ENCODE measurements around the gene R3HDM1. TPM values are rescaled to one million over a fixed set of nuclear protein-coding genes. Genes with fewer than 3 reads are reported as not detected.

Gene R3HDM1
- polyA plus RNA-seq (2013): 30.7 and 33.1 TPM in 2 replicates

DNA sequence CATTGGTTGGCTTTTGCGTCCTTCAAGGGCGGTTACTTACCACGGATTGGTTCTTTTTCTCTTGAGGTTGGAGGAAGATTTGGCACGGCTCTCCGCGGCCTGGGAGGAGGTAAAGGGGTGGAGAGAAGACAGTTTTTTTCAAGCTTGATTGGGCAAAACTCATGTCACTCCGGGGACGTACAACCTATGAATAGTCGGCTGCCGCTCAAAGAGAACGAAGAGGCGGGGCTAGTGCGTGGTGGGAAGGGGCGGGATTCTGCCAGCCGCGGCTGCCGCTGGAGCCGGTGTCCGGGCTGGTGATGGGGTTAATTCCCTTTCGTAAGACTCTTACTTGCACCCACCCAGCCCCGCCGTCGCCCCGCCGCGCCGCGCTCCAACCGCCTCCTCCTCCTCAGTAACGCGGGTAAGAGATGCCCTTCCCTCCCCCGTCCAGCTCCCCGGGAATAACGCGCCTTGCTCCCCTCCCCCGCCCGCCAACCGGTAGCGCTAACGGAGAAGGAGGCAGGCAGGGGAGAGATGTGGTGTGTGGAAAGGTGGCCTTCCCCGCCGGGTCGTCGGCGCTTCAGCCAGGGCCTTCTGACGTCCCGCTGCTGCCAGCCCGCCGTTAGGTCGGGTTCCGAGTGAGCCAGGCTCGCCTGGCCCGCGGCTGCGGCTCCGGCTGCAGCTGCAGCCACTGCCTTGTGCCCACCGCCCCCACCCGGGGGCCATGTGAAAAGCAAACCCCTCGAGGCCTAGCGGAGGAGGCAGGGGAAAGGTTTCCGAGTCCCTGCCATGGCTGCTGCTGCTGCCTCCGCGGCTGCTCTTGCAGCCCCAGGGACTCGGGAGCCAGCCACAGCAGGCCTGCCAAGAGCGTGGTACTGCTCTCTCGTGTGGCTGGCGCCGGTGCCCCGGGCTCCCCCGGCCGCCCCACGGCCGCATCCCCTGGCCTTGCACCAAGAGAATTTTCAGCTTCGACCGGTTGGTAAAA, at the start of gene R3HDM1:
R3HDM1 (plus strand) TSS at position 254 of the 967 bp plus-strand sequence. CDS start 73,362 bp downstream, outside the sequence.
- Histone ChIP-seq H2AFZ (ENCODE audit: insufficient read depth, low read length, poor library complexity) (peak within 1 kb of the TSS; percentile 89), H3K79me2 (ENCODE audit: control insufficient read depth, insufficient read depth, low read length, poor library complexity) (peaks cover 4% of the 10 kb centered on the region), H2BK5ac (ENCODE audit: low read depth, low read length, poor library complexity) (peak within 1 kb of the TSS; percentile 68), H3K36me3 (ENCODE audit: control insufficient read depth in 1 of 2, insufficient read depth in 2 of 2, low read length in 2 of 2) (peaks cover 0 to 2% of the 10 kb centered on the region in 2 experiments), H3K79me1 (ENCODE audit: low read length) (peaks cover 9% of the 10 kb centered on the region), H3K18ac (ENCODE audit: low read length) (peak within 1 kb of the TSS; percentile 71), H4K91ac (ENCODE audit: low read depth, low read length) (peak within 1 kb of the TSS; percentile 56), H3K23ac (ENCODE audit: low read length) (no peak within 1 kb of the TSS), H3K14ac (ENCODE audit: low read length) (peak within 1 kb of the TSS; percentile 86), H2BK12ac (ENCODE audit: low read length) (no peak within 1 kb of the TSS), H3K27me3 (ENCODE audit: insufficient read depth, low read length) (no peaks in the 10 kb centered on the region), H4K8ac (ENCODE audit: low read depth, low read length) (peak within 1 kb of the TSS; percentile 68), H3K9ac (ENCODE audit: low read length) (peak within 1 kb of the TSS; percentile 87), H3K4me1 (ENCODE audit: control insufficient read depth in 1 of 2, insufficient read depth in 2 of 2, low read length in 2 of 2) (no peaks in the 10 kb centered on the region), H3K4me2 (ENCODE audit: low read length) (peak within 1 kb of the TSS; percentile 95), H3K4me3 (ENCODE audit: low read depth, low read length) (peak within 1 kb of the TSS; percentile 98), H2AK5ac (ENCODE audit: low read length) (peak within 1 kb of the TSS; percentile 49), H3K27ac (ENCODE audit: low read depth, low read length) (peak within 1 kb of the TSS; percentile 69), H4K12ac (ENCODE audit: low read depth, low read length) (peak within 1 kb of the TSS; percentile 39), H3K9me3 (ENCODE audit: insufficient read depth, low read depth, low read length) (peaks cover 3% of the 10 kb centered on the region), H2BK120ac (ENCODE audit: insufficient read depth, low read length, poor library complexity) (peak within 1 kb of the TSS; percentile 46), H3K4ac (ENCODE audit: low read depth, low read length) (peak within 1 kb of the TSS; percentile 19)
- DNase-seq: peak; percentile 99 to 100
- WGBS (ENCODE audit: extremely low coverage, insufficient coverage, insufficient read length): no CpG with 5 or more reads among the region's 75 CpGs

GRCh38 chr2:135485441-135485840, 45.8 kb upstream of the R3HDM1 start:
- Histone ChIP-seq H3K36me3 (ENCODE audit: control insufficient read depth in 1 of 2, insufficient read depth in 2 of 2, low read length in 2 of 2) (no peaks in the 10 kb centered on the region), H2BK12ac (ENCODE audit: low read length) (no peak overlapping the region), H3K27me3 (ENCODE audit: insufficient read depth, low read length) (no peaks in the 10 kb centered on the region), H3K23ac (ENCODE audit: low read length) (no peak overlapping the region), H4K12ac (ENCODE audit: low read depth, low read length) (no peak overlapping the region), H3K79me1 (ENCODE audit: low read length) (no peaks in the 10 kb centered on the region), H4K8ac (ENCODE audit: low read depth, low read length) (no peak overlapping the region), H3K79me2 (ENCODE audit: control insufficient read depth, insufficient read depth, low read length, poor library complexity) (no peaks in the 10 kb centered on the region), H3K4me1 (ENCODE audit: control insufficient read depth in 1 of 2, insufficient read depth in 2 of 2, low read length in 2 of 2) (no peaks in the 10 kb centered on the region), H3K9ac (ENCODE audit: low read length) (no peak overlapping the region), H3K4me2 (ENCODE audit: low read length) (no peak overlapping the region), H2AFZ (ENCODE audit: insufficient read depth, low read length, poor library complexity) (no peak overlapping the region), H3K9me3 (ENCODE audit: insufficient read depth, low read depth, low read length) (no peaks in the 10 kb centered on the region), H4K91ac (ENCODE audit: low read depth, low read length) (no peak overlapping the region), H2BK5ac (ENCODE audit: low read depth, low read length, poor library complexity) (no peak overlapping the region), H3K18ac (ENCODE audit: low read length) (no peak overlapping the region), H3K4ac (ENCODE audit: low read depth, low read length) (no peak overlapping the region), H2BK120ac (ENCODE audit: insufficient read depth, low read length, poor library complexity) (no peak overlapping the region), H3K14ac (ENCODE audit: low read length) (no peak overlapping the region), H3K27ac (ENCODE audit: low read depth, low read length) (no peak overlapping the region), H3K4me3 (ENCODE audit: low read depth, low read length) (no peak overlapping the region), H2AK5ac (ENCODE audit: low read length) (no peak overlapping the region)
- no CpG with 5 or more reads among the region's 4 CpGs for WGBS (ENCODE audit: extremely low coverage, insufficient coverage, insufficient read length)
- no peak for DNase-seq

- H3K9me3 ChIP-seq (ENCODE audit: insufficient read depth, low read depth, low read length): no peaks in the 10 kb centered on the region
- H4K12ac ChIP-seq (ENCODE audit: low read depth, low read length): no peak overlapping the region
- H2AK5ac ChIP-seq (ENCODE audit: low read length): no peak overlapping the region
- H3K23ac ChIP-seq (ENCODE audit: low read length): no peak overlapping the region
- H3K9ac ChIP-seq (ENCODE audit: low read length): no peak overlapping the region
- no peaks in the 10 kb centered on the region for H3K79me1 ChIP-seq (ENCODE audit: low read length)
- no peak overlapping the region for H2BK120ac ChIP-seq (ENCODE audit: insufficient read depth, low read length, poor library complexity)
- H3K4me3 ChIP-seq (ENCODE audit: low read depth, low read length): no peak overlapping the region
- H3K36me3 ChIP-seq (ENCODE audit: control insufficient read depth in 1 of 2, insufficient read depth in 2 of 2, low read length in 2 of 2): no peaks in the 10 kb centered on the region
- H3K79me2 ChIP-seq (ENCODE audit: control insufficient read depth, insufficient read depth, low read length, poor library complexity): no peaks in the 10 kb centered on the region
- H3K27ac ChIP-seq (ENCODE audit: low read depth, low read length): no peak overlapping the region
- H3K14ac ChIP-seq (ENCODE audit: low read length): no peak overlapping the region
- no peak overlapping the region for H2BK12ac ChIP-seq (ENCODE audit: low read length)
- no peak overlapping the region for H4K8ac ChIP-seq (ENCODE audit: low read depth, low read length)
- H2BK5ac ChIP-seq (ENCODE audit: low read depth, low read length, poor library complexity): no peak overlapping the region
- no peak overlapping the region for H4K91ac ChIP-seq (ENCODE audit: low read depth, low read length)
- no peaks in the 10 kb centered on the region for H3K27me3 ChIP-seq (ENCODE audit: insufficient read depth, low read length)
- no peaks in the 10 kb centered on the region for H3K4me1 ChIP-seq (ENCODE audit: control insufficient read depth in 1 of 2, insufficient read depth in 2 of 2, low read length in 2 of 2)
- no peak for DNase-seq
- no peak overlapping the region for H3K4me2 ChIP-seq (ENCODE audit: low read length)
- H3K4ac ChIP-seq (ENCODE audit: low read depth, low read length): no peak overlapping the region
- H3K18ac ChIP-seq (ENCODE audit: low read length): no peak overlapping the region
- WGBS (ENCODE audit: extremely low coverage, insufficient coverage, insufficient read length): no CpG with 5 or more reads among the region's 1 CpG
- no peak overlapping the region for H2AFZ ChIP-seq (ENCODE audit: insufficient read depth, low read length, poor library complexity)
Measured at GRCh38 chr2:135490376-135490775, 40.9 kb upstream of the R3HDM1 start.

- no CpG with 5 or more reads among the region's 1 CpG for WGBS (ENCODE audit: extremely low coverage, insufficient coverage, insufficient read length)
Measured at GRCh38 chr2:135494503-135494902, 36.8 kb upstream of the R3HDM1 start.

More at GRCh38 chr2:135494503-135494902, 36.8 kb upstream of the R3HDM1 start:
- Histone ChIP-seq H2BK5ac (ENCODE audit: low read depth, low read length, poor library complexity) (no peak overlapping the region), H3K27me3 (ENCODE audit: insufficient read depth, low read length) (no peaks in the 10 kb centered on the region), H2BK120ac (ENCODE audit: insufficient read depth, low read length, poor library complexity) (no peak overlapping the region), H3K4ac (ENCODE audit: low read depth, low read length) (no peak overlapping the region), H3K79me1 (ENCODE audit: low read length) (no peaks in the 10 kb centered on the region), H3K36me3 (ENCODE audit: control insufficient read depth in 1 of 2, insufficient read depth in 2 of 2, low read length in 2 of 2) (no peaks in the 10 kb centered on the region), H3K18ac (ENCODE audit: low read length) (no peak overlapping the region), H2AFZ (ENCODE audit: insufficient read depth, low read length, poor library complexity) (no peak overlapping the region), H2BK12ac (ENCODE audit: low read length) (no peak overlapping the region), H3K23ac (ENCODE audit: low read length) (no peak overlapping the region), H3K4me2 (ENCODE audit: low read length) (no peak overlapping the region), H4K91ac (ENCODE audit: low read depth, low read length) (no peak overlapping the region), H3K79me2 (ENCODE audit: control insufficient read depth, insufficient read depth, low read length, poor library complexity) (no peaks in the 10 kb centered on the region), H3K9ac (ENCODE audit: low read length) (no peak overlapping the region), H3K9me3 (ENCODE audit: insufficient read depth, low read depth, low read length) (no peaks in the 10 kb centered on the region), H3K27ac (ENCODE audit: low read depth, low read length) (no peak overlapping the region), H4K12ac (ENCODE audit: low read depth, low read length) (no peak overlapping the region), H3K4me3 (ENCODE audit: low read depth, low read length) (no peak overlapping the region), H4K8ac (ENCODE audit: low read depth, low read length) (no peak overlapping the region), H2AK5ac (ENCODE audit: low read length) (no peak overlapping the region), H3K4me1 (ENCODE audit: control insufficient read depth in 1 of 2, insufficient read depth in 2 of 2, low read length in 2 of 2) (no peaks in the 10 kb centered on the region), H3K14ac (ENCODE audit: low read length) (no peak overlapping the region)
- DNase-seq: no peak

Measured in trophoblast cell (in vitro differentiated cells and primary cell).